Erythroblast (primary cell): ENCODE results near the gene TMEM135.

ENCODE experiments used
- GATA1 ChIP-seq: IDR thresholded peaks from 2 replicates; pipeline ENCODE4 v1.6.1; 2011; ENCODE audit warnings: low read depth, mild to moderate bottlenecking, control low read depth, low read length, moderate library complexity
- POLR2A ChIP-seq: IDR thresholded peaks from 2 replicates; pipeline ENCODE4 v1.6.1; 2011; ENCODE audit warnings: mild to moderate bottlenecking, low read length

GRCh38 chr11:87057749-87058148, 20.0 kb downstream of the TMEM135 start:
- TF ChIP-seq POLR2A (no peak), GATA1 (no peak)
